Stimulated activated CD8-positive, alpha-beta memory T cell treated with anti-CD3 and anti-CD28 coated beads, Interleukin-15, amount 100 ng/mL, for 48 hours (primary cell): ENCODE results near the gene R3HDM2.
"Not testable (repeated sequence)": the region's sequence is repeated elsewhere in the genome, so short reads cannot be mapped to it uniquely, and the experiment has no call there.

Experiments used
- DNase-seq, 2 donors: peaks; one replicate each; pipeline ENCODE4 v3.0.0-alpha.2; 2020; ENCODE audit warnings: low read depth in 2 of 2

Gene R3HDM2

DNA sequence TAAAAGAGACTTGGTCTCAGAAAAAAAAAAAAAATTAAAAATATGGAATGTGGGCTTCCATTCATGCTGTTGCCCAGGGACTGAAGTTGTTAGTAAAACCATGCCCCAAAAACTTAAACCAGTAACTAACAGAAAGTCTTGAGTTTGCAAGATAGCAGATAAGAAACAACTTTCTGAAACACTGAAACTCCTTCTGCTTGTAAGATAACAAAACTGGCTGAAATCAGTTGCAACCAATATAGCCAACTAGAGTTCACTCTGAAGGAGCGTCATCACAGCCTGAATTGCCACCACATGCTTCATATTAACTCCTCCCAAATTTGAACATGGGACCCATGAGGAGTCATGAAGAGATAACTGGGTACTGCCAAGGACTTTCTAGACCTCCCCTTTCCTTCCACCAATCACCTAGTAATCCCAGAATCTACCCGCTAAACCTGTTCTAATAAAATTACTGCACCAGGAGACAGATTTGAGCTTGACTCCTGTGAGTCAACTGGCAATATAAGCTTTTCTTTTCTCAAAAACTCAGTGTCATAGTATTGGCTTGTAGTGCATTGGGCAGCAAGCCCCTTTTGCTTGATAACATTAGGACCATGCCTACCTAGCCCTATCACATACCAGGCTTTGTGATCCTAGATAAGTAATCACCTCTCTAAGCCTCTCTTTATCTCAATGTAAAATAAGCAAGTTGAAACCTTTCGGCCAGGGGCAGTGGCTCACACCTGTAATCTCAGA lies 53.6 kb downstream of the R3HDM2 start:
- DNase-seq = no peak

DNA sequence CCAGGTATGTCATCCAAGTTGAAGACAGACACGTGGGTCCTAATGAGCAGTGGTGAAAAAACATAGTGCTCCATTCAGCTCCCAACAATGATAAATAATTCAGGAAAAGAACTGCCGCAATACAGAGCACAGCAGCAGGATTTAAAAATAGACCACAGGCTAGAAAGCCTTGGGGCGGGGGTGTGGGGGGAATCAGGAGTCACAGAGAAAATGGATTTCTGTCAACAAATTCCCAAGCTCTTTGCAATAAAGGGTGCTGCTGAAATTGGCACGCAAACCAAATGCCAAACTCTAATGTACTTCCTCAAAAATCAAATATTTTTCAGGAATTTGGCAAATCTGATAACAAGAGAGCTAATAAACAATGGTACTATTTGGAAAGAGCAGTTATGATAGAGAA lies 58.6 kb downstream of the R3HDM2 start:
- DNase-seq = no peak

DNA sequence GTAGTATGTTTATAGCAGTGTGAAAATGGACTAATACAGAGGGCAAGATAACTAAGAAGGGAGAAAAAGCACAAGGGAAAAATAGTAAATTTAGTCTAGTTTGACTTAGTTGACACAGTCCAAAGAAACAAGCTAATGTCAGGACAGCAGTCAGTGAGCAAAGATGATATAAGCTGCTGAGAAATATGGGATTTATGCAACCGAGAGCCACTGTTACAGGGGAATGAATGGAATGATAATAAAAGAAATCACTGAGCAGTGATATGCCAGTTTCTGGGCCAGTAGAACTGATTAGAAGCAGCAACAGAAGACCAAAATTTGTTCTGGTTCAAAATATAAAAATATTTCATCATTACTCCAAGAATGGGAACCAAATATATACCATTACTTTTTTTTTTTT lies 60.1 kb downstream of the R3HDM2 start:
- DNase-seq = no peak

DNA sequence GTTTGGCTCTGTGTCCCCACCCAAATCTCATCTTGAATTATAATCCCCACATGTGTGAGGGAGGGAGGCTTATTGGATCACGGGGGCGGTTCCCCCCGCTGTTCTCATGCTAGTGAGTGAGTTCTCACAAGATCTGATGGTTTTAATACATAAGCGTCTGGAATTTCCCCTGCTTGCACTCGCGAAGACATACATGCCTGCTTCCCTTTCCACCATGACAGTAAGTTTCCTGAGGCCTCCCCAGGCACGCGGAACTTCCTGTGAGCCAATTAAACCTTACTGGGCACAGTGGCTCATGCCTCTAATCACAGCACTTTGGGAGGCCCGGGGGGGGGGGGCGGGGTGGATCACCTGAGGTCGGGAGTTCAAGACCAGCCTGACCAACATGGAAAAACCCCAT lies 60.8 kb downstream of the R3HDM2 start:
- DNase-seq = no peak

DNA sequence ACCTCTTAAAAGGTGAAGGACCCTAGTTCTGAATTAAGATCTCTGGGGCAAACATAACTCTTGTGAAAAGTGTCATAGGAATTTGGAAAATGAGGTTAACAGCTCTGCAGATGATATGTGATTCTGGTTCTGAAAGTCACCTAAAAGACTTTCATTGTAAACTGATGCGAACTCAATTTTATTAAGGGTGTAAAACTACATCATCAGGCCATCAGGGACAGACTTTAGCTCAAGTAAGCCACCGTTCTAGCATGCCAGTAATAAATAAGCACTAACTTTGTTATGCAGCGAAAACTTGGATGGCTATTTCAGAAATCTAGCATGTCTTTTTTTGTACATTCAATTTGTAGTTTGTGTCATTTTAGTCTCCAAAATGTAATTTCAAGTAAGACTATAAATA lies 61.6 kb downstream of the R3HDM2 start:
- DNase-seq = no peak

DNA sequence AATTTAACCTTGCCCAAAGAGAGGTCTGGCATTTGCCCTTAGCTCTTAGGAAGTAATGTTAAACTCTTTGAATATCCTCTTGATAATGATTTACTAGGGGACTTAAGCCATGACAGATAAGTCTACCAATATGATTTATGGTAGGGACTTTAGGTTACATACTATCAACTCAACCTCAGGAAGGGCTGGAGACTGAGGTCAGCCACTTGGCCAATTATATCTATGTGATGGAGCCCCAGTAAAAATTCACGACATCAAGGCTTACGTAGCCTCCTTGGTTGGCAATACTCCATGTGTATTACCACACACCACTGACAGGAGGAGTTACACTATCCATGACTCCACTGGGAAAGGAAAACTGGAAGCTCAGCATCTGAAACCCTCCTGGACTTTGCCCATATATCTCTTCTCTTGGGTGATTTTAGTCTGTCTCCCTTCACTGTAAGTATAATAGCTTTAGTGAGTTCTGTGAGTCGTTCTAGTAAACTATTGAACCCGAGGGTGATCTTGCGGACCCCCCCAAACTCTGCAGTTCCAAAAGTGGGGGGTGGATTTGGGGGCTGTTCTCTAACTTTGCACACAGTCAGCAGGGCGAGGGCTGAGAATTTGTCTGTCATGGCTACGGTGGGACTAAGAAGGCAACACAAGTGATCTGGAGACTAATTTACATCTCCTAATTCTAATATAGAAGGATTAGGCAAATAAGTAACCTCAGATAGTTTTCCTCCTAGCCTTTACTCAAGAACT lies 62.3 kb downstream of the R3HDM2 start:
- DNase-seq = no peak

DNA sequence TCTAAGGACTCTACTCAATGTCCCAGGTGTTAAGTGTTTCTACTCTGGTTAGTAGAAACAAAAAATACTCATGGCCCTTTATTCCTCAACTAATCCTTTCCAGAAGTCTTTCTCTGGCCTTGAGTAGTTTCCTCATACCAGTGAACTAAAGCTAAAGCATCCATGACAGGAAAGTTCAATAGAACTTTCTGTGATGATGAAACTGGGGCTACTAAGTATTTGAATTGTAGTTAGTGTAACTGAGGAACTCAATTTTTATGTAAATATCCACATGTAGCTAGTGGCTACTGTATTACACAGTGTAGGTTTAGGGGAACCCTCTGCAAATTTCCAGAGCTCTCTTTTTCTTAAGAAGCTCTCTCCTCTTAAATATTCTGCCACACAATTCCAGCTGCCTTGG lies 63.7 kb downstream of the R3HDM2 start:
- no peak for DNase-seq

DNA sequence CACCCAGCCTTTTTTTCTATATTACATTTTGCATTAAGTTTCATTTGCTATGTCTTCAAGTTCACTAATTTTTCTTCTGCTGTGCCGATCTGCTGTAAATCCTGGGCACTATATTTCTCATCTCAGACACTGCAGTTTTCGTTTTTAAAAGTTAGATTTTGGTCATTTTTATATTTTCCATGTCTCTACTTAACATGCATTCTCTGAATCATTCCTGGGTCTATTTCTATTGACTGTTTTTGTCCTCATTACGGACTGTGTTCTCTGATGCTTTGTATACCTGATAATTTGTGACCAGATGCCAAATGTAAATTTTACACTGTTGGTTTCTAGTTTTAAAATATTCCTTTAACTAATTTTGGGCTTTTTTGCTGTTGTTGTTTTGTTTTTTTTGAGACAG lies 64.5 kb downstream of the R3HDM2 start:
- no peak for DNase-seq

DNA sequence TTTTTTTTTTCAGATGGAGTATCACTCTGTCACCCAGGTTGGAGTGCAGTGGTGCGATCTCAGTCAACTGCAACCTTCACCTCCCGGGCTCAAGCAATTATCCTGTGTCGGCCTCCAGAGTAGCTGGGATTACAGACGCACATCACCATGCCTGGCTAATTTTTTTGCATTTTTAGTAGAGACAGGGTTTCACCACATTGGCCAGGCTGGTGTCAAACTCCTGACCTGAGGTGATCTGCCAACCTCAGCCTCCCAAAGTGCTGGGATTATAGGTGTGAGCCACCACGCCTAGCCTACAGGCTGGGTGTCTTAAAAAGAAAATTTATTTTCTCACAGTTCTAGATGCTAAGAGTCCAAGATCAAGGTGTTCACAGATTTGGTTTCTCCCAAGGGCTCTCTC lies 66.7 kb downstream of the R3HDM2 start:
- not testable (repeated sequence) for DNase-seq

DNA sequence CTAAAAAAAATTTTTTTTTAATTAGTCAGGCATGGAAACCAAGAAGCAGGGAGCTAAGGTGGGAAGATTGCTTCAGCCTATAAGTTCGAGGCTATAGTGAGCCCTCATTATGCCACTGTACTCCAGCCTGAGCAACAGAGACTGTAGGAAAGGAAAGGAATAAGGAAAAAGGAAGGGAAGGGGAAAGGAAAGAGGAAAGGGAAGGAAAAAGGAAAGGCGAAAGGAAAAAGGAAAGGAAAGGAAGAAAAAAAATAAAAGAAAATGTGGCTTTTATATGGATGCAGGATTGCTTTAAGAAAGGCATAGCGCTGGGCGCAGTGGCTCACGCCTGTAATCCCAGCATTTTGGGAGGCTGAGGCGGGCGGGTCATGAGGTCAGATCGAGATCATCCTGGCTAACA lies 70.4 kb downstream of the R3HDM2 start:
- no peak for DNase-seq

DNA sequence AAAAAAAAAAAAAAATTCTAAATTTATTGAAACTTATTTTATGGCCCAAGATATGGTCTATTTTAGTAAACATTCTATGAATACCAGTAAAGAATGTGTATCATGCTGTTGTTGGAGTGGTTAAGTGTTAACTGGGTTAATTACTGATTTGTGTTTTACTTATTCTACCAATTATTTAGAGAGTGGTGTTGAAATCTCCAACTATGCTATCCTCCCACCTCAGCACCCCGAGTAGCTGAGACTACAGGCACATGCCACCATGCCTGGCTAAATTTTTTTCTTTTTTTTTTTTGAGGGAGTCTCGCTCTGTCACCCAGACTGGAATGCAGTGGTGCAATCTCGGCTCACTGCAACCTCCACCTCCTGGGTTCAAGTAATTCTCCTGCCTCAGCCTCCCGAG lies 72.2 kb downstream of the R3HDM2 start:
- no peak for DNase-seq

DNA sequence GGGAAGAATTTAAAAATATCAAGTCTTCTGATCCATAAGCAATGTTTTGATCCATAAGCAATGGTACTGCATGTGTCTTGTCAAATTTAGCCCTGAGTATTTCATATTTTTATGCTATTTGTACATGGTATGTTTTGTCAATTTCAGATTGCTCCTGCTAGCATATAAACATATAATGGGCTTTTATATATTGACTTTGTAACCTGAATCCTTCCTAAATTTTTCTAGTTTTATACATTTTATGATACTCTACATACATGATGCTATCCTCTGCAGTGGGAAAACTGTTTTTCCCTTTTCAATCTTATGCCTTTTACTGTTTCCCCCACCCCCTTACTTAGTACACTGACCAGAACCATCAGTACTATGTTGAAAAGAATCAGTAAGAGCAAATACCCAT lies 75.1 kb downstream of the R3HDM2 start:
- no peak for DNase-seq

DNA sequence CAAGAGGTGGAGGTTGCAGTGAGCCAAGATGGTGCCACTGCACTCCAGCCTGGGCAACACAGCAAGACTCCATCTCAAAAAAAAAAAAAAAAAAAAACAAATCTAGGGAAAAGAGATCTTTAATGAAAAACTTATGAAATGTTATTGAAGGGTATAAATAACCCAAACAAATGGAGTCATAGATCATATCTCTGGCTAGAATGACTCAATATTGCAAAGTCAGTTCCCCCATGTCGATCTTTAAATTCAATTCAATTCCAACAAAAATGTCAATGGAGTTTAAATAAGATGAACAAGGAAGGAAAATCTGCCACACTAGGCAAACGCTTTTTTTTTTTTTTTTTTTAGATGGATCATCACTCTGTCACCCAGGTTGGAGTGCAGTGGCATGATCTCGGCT lies 78.7 kb downstream of the R3HDM2 start:
- DNase-seq = no peak

DNA sequence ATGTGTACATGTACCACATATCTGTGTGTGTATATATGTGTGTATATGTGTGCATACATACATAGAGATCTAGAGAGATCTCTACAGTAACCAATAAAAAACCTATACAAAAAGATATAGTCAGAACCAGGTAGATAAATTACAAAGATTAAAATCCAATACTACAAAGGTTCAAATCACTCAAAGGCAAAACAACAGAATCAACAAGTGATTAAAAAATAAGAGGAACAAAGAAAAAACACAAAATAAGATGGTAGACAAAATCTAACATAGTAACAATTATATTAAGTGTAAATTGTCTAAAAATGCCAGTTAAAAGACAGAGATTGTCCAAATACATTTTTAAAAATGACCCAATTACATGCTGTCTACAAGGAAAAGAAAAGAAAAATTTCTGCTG lies 83.6 kb downstream of the R3HDM2 start:
- no peak for DNase-seq

DNA sequence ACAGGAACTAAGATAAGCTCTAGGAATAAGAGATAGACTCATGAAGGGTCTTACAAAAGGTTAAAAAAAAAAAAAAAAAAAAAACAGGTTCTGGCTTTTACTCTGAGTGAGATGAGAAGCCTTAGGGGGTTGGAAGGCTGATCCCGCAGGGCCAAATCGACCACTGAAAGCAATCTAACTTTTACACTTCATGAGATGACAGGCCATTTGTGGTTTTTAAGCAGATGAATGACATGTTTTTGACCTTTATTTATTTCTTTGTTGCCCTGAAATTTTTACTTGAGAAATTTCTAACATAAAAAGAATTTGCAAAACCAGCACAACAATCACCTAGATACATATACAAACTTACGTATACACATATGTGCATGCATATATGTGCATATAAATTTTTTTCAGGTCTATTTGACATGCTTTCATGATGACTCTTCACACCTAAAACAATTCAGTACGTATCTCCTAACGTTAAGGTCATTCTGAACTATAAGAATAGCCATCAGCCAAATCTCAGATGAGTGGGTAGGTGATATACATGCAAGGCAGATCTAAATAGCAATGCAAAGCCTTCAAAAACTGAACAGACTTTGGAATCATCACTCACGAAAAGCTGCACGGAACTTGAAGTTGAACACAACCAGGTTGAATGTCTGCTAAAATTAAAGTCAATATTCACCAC lies 87.0 kb downstream of the R3HDM2 start:
- peak; percentile 6 to 21 for DNase-seq

DNA sequence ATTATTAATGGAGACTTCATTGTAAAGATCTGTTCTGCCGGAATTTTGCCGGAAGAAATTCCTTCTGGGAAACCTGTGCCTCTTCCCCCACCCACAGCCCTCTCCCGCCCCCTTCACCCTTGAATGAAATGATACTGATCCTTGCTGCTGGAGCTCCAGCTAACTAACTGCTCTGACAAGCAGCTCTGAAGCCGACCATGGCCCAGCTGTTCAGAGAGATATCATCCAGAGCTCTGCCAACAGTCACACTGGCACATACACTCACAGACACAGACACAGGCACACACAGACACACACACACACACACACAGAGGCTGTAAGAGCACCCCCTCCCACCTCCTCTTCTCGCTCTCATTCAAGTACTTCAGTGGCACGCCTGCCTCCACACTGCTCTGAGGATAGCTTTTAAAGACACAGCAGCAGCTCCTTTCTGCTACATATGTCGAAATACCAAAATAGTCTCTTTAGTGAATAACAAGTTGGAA lies 88.6 kb downstream of the R3HDM2 start:
- DNase-seq = no peak

DNA sequence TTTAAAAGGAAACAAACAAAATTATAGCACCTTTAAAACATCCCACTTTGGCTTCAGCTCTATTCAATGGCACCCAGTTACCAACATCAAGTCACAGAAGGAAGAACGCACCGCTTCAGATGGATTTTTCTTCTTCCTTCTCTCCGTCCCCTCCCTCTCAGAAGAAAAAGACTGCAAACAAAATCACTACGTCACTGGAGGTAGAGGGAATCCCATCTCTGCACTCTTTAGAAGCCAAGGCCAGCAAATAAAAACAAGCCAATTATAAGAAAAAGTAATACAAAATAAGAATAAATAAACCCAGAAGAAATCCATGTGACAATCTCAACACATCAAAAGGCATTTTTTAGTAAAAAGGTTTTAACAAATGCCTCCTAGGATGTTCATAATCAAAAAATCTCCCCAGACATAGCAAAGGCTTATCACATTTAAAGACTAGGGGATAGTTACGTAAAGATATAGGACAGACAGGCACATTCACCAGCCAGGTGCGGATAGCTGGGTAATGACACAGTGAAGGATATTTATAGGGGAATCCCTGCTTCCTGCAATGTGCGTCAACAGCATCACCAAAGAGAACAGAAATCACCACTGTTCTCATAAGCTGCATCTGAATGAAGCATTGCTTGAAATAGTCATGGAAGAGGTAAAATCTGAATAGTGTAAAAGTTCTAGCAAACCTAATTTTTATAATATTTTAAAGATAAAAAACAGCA lies 89.4 kb downstream of the R3HDM2 start:
- DNase-seq = no peak

DNA sequence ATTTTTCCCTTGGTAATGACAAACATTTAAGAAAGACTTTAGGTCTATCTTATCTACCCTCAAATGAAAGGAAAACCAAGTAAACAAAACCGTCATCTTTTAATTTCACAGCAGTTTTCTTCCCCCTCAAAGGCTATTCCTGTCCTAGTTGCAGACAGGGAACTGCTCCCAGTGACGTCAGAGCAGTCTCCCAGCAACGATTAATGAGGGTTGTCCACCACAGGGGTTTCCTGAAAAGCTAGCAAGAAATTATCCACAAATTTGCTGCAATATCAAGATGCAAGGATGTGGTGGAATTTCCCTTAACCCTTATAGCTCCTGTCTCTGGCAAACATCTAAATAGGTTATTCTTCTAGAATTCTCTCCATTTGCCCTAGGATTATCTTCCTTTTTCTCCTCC lies 90.7 kb downstream of the R3HDM2 start:
- no peak for DNase-seq

DNA sequence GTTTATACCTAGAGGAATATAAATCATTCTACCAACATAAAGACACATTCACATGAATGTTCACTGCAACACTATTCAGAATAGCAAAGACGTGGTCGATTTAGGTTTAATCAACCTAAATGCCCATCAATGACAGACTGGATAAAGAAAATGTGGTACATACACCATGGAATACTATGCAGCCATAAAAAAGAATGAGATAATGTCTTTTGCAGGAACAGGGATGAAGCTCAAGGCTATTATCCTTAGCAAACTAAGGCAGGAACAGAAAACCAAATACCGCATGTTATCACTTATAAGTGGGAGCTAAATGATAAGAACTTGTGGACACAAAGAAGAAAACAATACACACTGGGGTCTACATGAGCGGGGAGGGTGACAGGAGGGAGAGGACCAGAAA lies 94.5 kb downstream of the R3HDM2 start:
- not testable (repeated sequence) for DNase-seq

DNA sequence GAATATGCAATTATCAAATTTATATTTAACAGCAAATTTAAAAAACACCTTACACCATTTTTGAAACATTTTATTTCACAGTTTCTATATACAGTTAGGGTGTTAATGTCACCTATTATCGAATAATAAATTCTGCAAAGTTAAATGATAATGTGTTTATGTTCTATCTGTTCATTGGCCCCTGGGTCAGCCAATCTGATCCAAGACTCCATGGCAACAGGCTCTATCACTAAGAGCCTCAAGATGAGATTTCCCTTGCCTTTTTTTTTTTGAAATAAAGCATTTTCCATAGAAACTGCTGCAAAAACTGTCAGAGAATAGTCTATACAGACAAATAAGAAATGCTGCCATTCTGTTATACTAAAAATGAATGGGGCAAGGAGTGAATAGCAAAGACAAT lies 96.6 kb downstream of the R3HDM2 start:
- DNase-seq = no peak

DNA sequence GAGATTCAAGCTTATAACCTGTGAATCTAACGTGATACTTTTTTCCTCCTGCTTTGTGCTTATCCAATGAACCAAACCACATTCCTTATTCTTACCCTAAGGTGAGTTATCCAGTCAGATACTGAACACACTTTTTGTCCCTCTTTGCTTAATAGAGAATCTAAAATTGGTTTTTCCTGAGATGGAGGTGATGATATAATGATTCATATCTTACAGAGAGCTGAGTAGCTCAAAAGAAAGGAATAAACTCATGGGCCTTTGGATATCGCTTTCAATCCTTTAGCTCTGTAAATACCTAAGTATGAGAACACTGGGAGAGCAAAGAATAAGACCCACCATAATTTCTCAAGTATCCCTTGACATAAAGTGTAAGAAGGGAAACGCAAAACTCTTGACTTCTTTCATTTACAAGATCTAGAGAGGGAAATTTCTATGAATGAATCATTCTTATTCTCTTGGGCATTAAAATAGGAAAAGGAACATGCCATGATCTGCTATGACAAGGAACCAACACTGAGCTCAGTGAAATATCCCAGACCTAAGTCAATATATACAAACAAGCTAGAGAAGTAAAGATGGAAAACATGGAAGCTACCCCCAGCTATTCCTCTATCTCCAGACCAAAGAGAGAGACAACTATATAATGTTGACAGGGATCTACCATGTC lies 98.1 kb downstream of the R3HDM2 start:
- no peak for DNase-seq

DNA sequence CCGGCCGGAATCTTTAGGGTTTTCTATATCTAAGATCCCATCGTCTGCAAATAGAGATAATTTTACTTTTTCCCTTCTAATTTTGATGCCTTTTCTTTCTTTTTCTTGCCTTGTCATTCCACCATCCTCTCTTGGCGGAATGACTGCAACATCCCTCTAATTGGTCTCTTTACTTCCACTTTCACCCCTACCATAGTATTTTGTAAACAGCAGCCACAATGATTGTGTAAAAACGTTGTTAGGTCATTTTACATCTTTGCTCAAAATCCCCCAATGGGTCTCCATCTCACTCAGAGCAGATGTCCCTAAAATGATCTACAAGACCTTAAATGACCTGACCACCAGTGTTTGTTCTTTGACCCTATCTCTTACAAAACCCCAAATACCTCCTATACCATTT lies 99.9 kb downstream of the R3HDM2 start:
- DNase-seq = no peak
